Activated CD4-positive, alpha-beta T cell treated with anti-CD3 and anti-CD28 coated beads for 36 hours (primary cell): Measurements from ENCODE around the gene DDC. TPM values are rescaled to one million over a fixed set of nuclear protein-coding genes. Genes with fewer than 3 reads are reported as not detected.
A peak's percentile ranks its signal among the peaks of the same experiment; 100 is the strongest.

Experiments used
- ATAC-seq: fragments of 200-7000 bp; cut with Tn5 transposase; one replicate; pipeline ENCODE4 v1.10.0; 2021; ENCODE audit warnings: mild to moderate bottlenecking, moderate library complexity
- CTCF ChIA-PET: fragments of 350-600 bp; sonication (Branson Sonifier 250); formaldehyde crosslinking; loops from one replicate; lab custom pipeline; 2021; ENCODE audit warnings: antibody characterized with exemption; lab: Charles Lee
- POLR2A ChIA-PET: fragments of 350-600 bp; sonication (Branson Sonifier 250); formaldehyde crosslinking; loops from one replicate; lab custom pipeline; 2021; ENCODE audit warnings: antibody characterized with exemption, inconsistent platforms; lab: Charles Lee
- DNase-seq: peaks from one replicate; pipeline ENCODE4 v3.0.0-alpha.2; 2020
- H3K27ac Mint-ChIP-seq: one replicate; pipeline ENCODE4 v1.8.0; 2021; ENCODE audit warnings: mixed read lengths
- H3K27me3 Mint-ChIP-seq: one replicate; pipeline ENCODE4 v1.8.0; 2021; ENCODE audit warnings: mixed read lengths
- H3K36me3 Mint-ChIP-seq: one replicate; pipeline ENCODE4 v1.8.0; 2021; ENCODE audit warnings: low read depth, mixed read lengths
- H3K4me1 Mint-ChIP-seq: one replicate; pipeline ENCODE4 v1.8.0; 2021; ENCODE audit warnings: mixed read lengths
- H3K4me3 Mint-ChIP-seq: one replicate; pipeline ENCODE4 v1.8.0; 2021; ENCODE audit warnings: mild to moderate bottlenecking, moderate library complexity, mixed read lengths
- H3K9me3 Mint-ChIP-seq: one replicate; pipeline ENCODE4 v1.8.0; 2021; ENCODE audit warnings: low read depth, mixed read lengths
- intact Hi-C, 2 experiments: fragments of 100-400 bp; cut with DNase I in 1 of 2; cut with micrococcal nuclease in 1 of 2; formaldehyde crosslinking; loops; one replicate each; pipeline versions ENCODE4 v1.14.2 to v1.15.1; 2022 to 2024; cut with DNase I, micrococcal nuclease
- total RNA-seq, 2 experiments: library from RNA; stranded (reverse); gene quantifications; one replicate each; pipeline ENCODE4 v1.2.3, GENCODE V29; 2021

Gene DDC
- total RNA-seq, 2 experiments from 2014 or later, result 0.28 to 0.53 TPM

- DNase-seq, result no peak
- Mint-ChIP-seq H3K36me3 (no peaks in the 10 kb centered on the region), H3K4me3 (no peak overlapping the region), H3K27me3 (no peaks in the 10 kb centered on the region), H3K27ac (no peak overlapping the region), H3K9me3 (no peaks in the 10 kb centered on the region), H3K4me1 (no peaks in the 10 kb centered on the region)
- intact Hi-C loops, result no loop called here
- POLR2A ChIA-PET, result no interaction called here
- CTCF ChIA-PET, result interaction anchor here (0.6 to 4.0 kb wide), 7 partner anchors 8 to 311 kb away, joined by 3 to 22 read pairs (median 5); no protein-coding TSS in a partner anchor
- ATAC-seq, result no peak
Measured at GRCh38 chr7:50426280-50427045, 138.7 kb downstream of the DDC start.

- ATAC-seq, result no peak
- no peaks in the 10 kb centered on the region for H3K9me3 Mint-ChIP-seq
- H3K4me1 Mint-ChIP-seq, result no peaks in the 10 kb centered on the region
- no peaks in the 10 kb centered on the region for H3K27me3 Mint-ChIP-seq
- no peaks in the 10 kb centered on the region for H3K36me3 Mint-ChIP-seq
- no peak overlapping the region for H3K27ac Mint-ChIP-seq
- ChIA-PET CTCF (interaction anchor here (0.8 to 1.6 kb wide), 3 partner anchors 10 to 333 kb away, joined by 3 to 5 read pairs (median 3); no protein-coding TSS in a partner anchor), POLR2A (no interaction called here)
- no peak for DNase-seq
- H3K4me3 Mint-ChIP-seq, result no peak overlapping the region
- intact Hi-C loops, result no loop called here
Measured at GRCh38 chr7:50425318-50425717, 139.9 kb downstream of the DDC start.

GRCh38 chr7:50423860-50424259 lies 141.3 kb downstream of the DDC start:
- ATAC-seq, result no peak
- no peaks in the 10 kb centered on the region for H3K27me3 Mint-ChIP-seq
- no peaks in the 10 kb centered on the region for H3K4me1 Mint-ChIP-seq
- H3K27ac Mint-ChIP-seq, result no peak overlapping the region
- no peaks in the 10 kb centered on the region for H3K36me3 Mint-ChIP-seq
- ChIA-PET POLR2A (no interaction called here), CTCF (interaction anchor here (0.5 to 1.2 kb wide), 3 partner anchors 180 to 330 kb away, joined by 3 to 5 read pairs (median 4); no protein-coding TSS in a partner anchor)
- no peaks in the 10 kb centered on the region for H3K9me3 Mint-ChIP-seq
- no peak for DNase-seq
- intact Hi-C loops, result no loop called here
- H3K4me3 Mint-ChIP-seq, result no peak overlapping the region

- H3K27me3 Mint-ChIP-seq, result no peaks in the 10 kb centered on the region
- no peak overlapping the region for H3K4me3 Mint-ChIP-seq
- no peak for ATAC-seq
- POLR2A ChIA-PET, result no interaction called here
- no peaks in the 10 kb centered on the region for H3K4me1 Mint-ChIP-seq
- no peak overlapping the region for H3K27ac Mint-ChIP-seq
- CTCF ChIA-PET, result interaction anchor here (3.3 kb wide), 1 partner anchor 330 kb away, joined by 12 read pairs; no protein-coding TSS in a partner anchor
- intact Hi-C loops, result no loop called here
- no peaks in the 10 kb centered on the region for H3K36me3 Mint-ChIP-seq
- H3K9me3 Mint-ChIP-seq, result no peaks in the 10 kb centered on the region
- DNase-seq, result no peak
Measured at GRCh38 chr7:50422858-50423257, 142.3 kb downstream of the DDC start.

GRCh38 chr7:50421043-50421442 lies 144.2 kb downstream of the DDC start:
- no peaks in the 10 kb centered on the region for H3K9me3 Mint-ChIP-seq
- H3K36me3 Mint-ChIP-seq, result no peaks in the 10 kb centered on the region
- no peak overlapping the region for H3K4me3 Mint-ChIP-seq
- CTCF ChIA-PET, result interaction anchor here (0.7 to 3.3 kb wide), 6 partner anchors 10 to 475 kb away, joined by 3 to 12 read pairs (median 4); no protein-coding TSS in a partner anchor
- POLR2A ChIA-PET, result no interaction called here
- H3K27me3 Mint-ChIP-seq, result no peaks in the 10 kb centered on the region
- DNase-seq (no peak), ATAC-seq (no peak)
- peaks cover 17% of the 10 kb centered on the region for H3K4me1 Mint-ChIP-seq
- H3K27ac Mint-ChIP-seq, result no peak overlapping the region
- intact Hi-C loops, result no loop called here

GRCh38 chr7:50418526-50419290 lies 146.5 kb downstream of the DDC start:
- H3K36me3 Mint-ChIP-seq, result no peaks in the 10 kb centered on the region
- no peak for DNase-seq
- no peak for ATAC-seq
- H3K27ac Mint-ChIP-seq, result no peak overlapping the region
- POLR2A ChIA-PET, result no interaction called here
- H3K4me1 Mint-ChIP-seq, result peaks cover 24% of the 10 kb centered on the region
- H3K27me3 Mint-ChIP-seq, result no peaks in the 10 kb centered on the region
- intact Hi-C loops, result loop anchor here (1.0 to 5.0 kb wide), 8 partner anchors 28 to 326 kb away; no protein-coding TSS in a partner anchor
- no peaks in the 10 kb centered on the region for H3K9me3 Mint-ChIP-seq
- H3K4me3 Mint-ChIP-seq, result no peak overlapping the region
- CTCF ChIA-PET, result interaction anchor here (0.5 to 4.5 kb wide), 50 partner anchors 9 to 346 kb away, joined by 3 to 52 read pairs (median 6); partner anchors contain the start of gene ZPBP

GRCh38 chr7:50418086-50418515 lies 147.1 kb downstream of the DDC start:
- ChIA-PET POLR2A (interaction anchor here (1.0 kb wide), 1 partner anchor 325 kb away, joined by 3 read pairs; the partner anchor contains the start of gene ZPBP), CTCF (interaction anchor here (0.5 to 4.5 kb wide), 54 partner anchors 10 to 345 kb away, joined by 3 to 52 read pairs (median 6); partner anchors contain the start of gene ZPBP)
- intact Hi-C loops, result loop anchor here (1.0 to 5.0 kb wide), 8 partner anchors 28 to 326 kb away; no protein-coding TSS in a partner anchor
- peaks cover 24% of the 10 kb centered on the region for H3K4me1 Mint-ChIP-seq
- peak; percentile 96 for ATAC-seq
- DNase-seq, result peak; percentile 89
- H3K27ac Mint-ChIP-seq, result no peak overlapping the region
- no peaks in the 10 kb centered on the region for H3K9me3 Mint-ChIP-seq
- H3K36me3 Mint-ChIP-seq, result no peaks in the 10 kb centered on the region
- H3K4me3 Mint-ChIP-seq, result no peak overlapping the region
- no peaks in the 10 kb centered on the region for H3K27me3 Mint-ChIP-seq

- CTCF ChIA-PET, result interaction anchor here (0.6 to 4.5 kb wide), 15 partner anchors 9 to 384 kb away, joined by 3 to 52 read pairs (median 6); partner anchors contain the start of gene ZPBP
- ATAC-seq (no peak), DNase-seq (no peak)
- Mint-ChIP-seq H3K4me3 (peak overlapping the region; percentile 52), H3K27ac (peak overlapping the region; percentile 83), H3K36me3 (no peaks in the 10 kb centered on the region), H3K4me1 (peaks cover 26% of the 10 kb centered on the region), H3K9me3 (no peaks in the 10 kb centered on the region), H3K27me3 (no peaks in the 10 kb centered on the region)
- intact Hi-C loops, result loop anchor here in 1 of 2 experiments (5.0 kb wide), 2 partner anchors 44 to 99 kb away; no protein-coding TSS in a partner anchor
- POLR2A ChIA-PET, result no interaction called here
Measured at GRCh38 chr7:50416527-50417182, 148.6 kb downstream of the DDC start.

- no peaks in the 10 kb centered on the region for H3K9me3 Mint-ChIP-seq
- no peak overlapping the region for H3K4me3 Mint-ChIP-seq
- ChIA-PET CTCF (interaction anchor here (0.6 to 4.5 kb wide), 12 partner anchors 8 to 323 kb away, joined by 3 to 52 read pairs (median 4); partner anchors contain the start of gene ZPBP), POLR2A (no interaction called here)
- H3K27ac Mint-ChIP-seq, result peak overlapping the region; percentile 83
- peaks cover 33% of the 10 kb centered on the region for H3K4me1 Mint-ChIP-seq
- no peak for DNase-seq
- intact Hi-C loops, result loop anchor here in 1 of 2 experiments (5.0 kb wide), 2 partner anchors 44 to 99 kb away; no protein-coding TSS in a partner anchor
- ATAC-seq, result peak; percentile 51
- no peaks in the 10 kb centered on the region for H3K36me3 Mint-ChIP-seq
- H3K27me3 Mint-ChIP-seq, result no peaks in the 10 kb centered on the region
Measured at GRCh38 chr7:50415844-50416364, 149.3 kb downstream of the DDC start.

GRCh38 chr7:50413561-50413960 lies 151.6 kb downstream of the DDC start:
- Mint-ChIP-seq H3K27me3 (no peaks in the 10 kb centered on the region), H3K4me3 (no peak overlapping the region), H3K36me3 (no peaks in the 10 kb centered on the region), H3K9me3 (no peaks in the 10 kb centered on the region), H3K4me1 (peaks cover 50% of the 10 kb centered on the region), H3K27ac (no peak overlapping the region)
- no peak for DNase-seq
- CTCF ChIA-PET, result interaction anchor here (0.7 to 1.4 kb wide), 3 partner anchors 10 to 138 kb away, joined by 3 read pairs; no protein-coding TSS in a partner anchor
- POLR2A ChIA-PET, result no interaction called here
- ATAC-seq, result no peak
- intact Hi-C loops, result no loop called here
